ENCODE results near the gene MBP.
A peak's percentile ranks its signal among the peaks of the same experiment; 100 is the strongest.

MBP gene

GRCh38 chr18:77132369-77133050 lies at the start of gene MBP:
Gene MBP (minus strand): TSS chr18:77132783. CDS start chr18:77105261, 27,522 bp downstream.
- Histone ChIP-seq H3K27ac (ENCODE audit: low read length) (peak within 1 kb of the TSS; percentile 84), H3K4me1 (ENCODE audit: control insufficient read depth in 1 of 2, insufficient read depth in 2 of 2, low read length in 2 of 2) (peaks cover 3 to 14% of the 10 kb centered on the region in 2 donors), H3K27me3 (ENCODE audit: low read depth, low read length) (no peaks in the 10 kb centered on the region), H3K4me3 (ENCODE audit: low read depth in 1 of 2, low read length in 2 of 2) (peak within 1 kb of the TSS; percentile 61 to 68), H3K36me3 (ENCODE audit: control insufficient read depth in 1 of 2, insufficient read depth in 2 of 2, low read length in 2 of 2) (no peaks in the 10 kb centered on the region), H3K9me3 (ENCODE audit: control insufficient read depth in 1 of 2, low read length in 2 of 2) (no peaks in the 10 kb centered on the region)

GRCh38 chr18:77181950-77182707 lies 49.5 kb upstream of the MBP start:
- H3K36me3 ChIP-seq (ENCODE audit: control insufficient read depth in 1 of 2, insufficient read depth in 2 of 2, low read length in 2 of 2), result no peaks in the 10 kb centered on the region
- no peak overlapping the region for H3K27ac ChIP-seq (ENCODE audit: low read length)
- no peaks in the 10 kb centered on the region for H3K9me3 ChIP-seq (ENCODE audit: control insufficient read depth in 1 of 2, low read length in 2 of 2)
- H3K4me3 ChIP-seq (ENCODE audit: low read depth in 1 of 2, low read length in 2 of 2), result no peak overlapping the region
- H3K27me3 ChIP-seq (ENCODE audit: low read depth, low read length), result no peaks in the 10 kb centered on the region
- no peaks in the 10 kb centered on the region for H3K4me1 ChIP-seq (ENCODE audit: control insufficient read depth in 1 of 2, insufficient read depth in 2 of 2, low read length in 2 of 2)

- Histone ChIP-seq H3K4me1 (ENCODE audit: control insufficient read depth in 1 of 2, insufficient read depth in 2 of 2, low read length in 2 of 2) (no peaks in the 10 kb centered on the region), H3K9me3 (ENCODE audit: control insufficient read depth in 1 of 2, low read length in 2 of 2) (no peaks in the 10 kb centered on the region), H3K4me3 (ENCODE audit: low read depth in 1 of 2, low read length in 2 of 2) (no peak overlapping the region), H3K36me3 (ENCODE audit: control insufficient read depth in 1 of 2, insufficient read depth in 2 of 2, low read length in 2 of 2) (no peaks in the 10 kb centered on the region), H3K27ac (ENCODE audit: low read length) (no peak overlapping the region), H3K27me3 (ENCODE audit: low read depth, low read length) (no peaks in the 10 kb centered on the region)
Measured at GRCh38 chr18:77178559-77178958, 46.0 kb upstream of the MBP start.

- Histone ChIP-seq H3K4me3 (ENCODE audit: low read depth in 1 of 2, low read length in 2 of 2) (no peak overlapping the region), H3K27me3 (ENCODE audit: low read depth, low read length) (no peaks in the 10 kb centered on the region), H3K36me3 (ENCODE audit: control insufficient read depth in 1 of 2, insufficient read depth in 2 of 2, low read length in 2 of 2) (no peaks in the 10 kb centered on the region), H3K9me3 (ENCODE audit: control insufficient read depth in 1 of 2, low read length in 2 of 2) (no peaks in the 10 kb centered on the region), H3K4me1 (ENCODE audit: control insufficient read depth in 1 of 2, insufficient read depth in 2 of 2, low read length in 2 of 2) (no peaks in the 10 kb centered on the region), H3K27ac (ENCODE audit: low read length) (no peak overlapping the region)
Measured at GRCh38 chr18:77177009-77177408, 44.4 kb upstream of the MBP start.

GRCh38 chr18:77173275-77174030 lies 40.9 kb upstream of the MBP start:
- H3K9me3 ChIP-seq (ENCODE audit: control insufficient read depth in 1 of 2, low read length in 2 of 2), result no peaks in the 10 kb centered on the region
- H3K27ac ChIP-seq (ENCODE audit: low read length), result no peak overlapping the region
- no peaks in the 10 kb centered on the region for H3K36me3 ChIP-seq (ENCODE audit: control insufficient read depth in 1 of 2, insufficient read depth in 2 of 2, low read length in 2 of 2)
- no peak overlapping the region for H3K4me3 ChIP-seq (ENCODE audit: low read depth in 1 of 2, low read length in 2 of 2)
- H3K27me3 ChIP-seq (ENCODE audit: low read depth, low read length), result no peaks in the 10 kb centered on the region
- H3K4me1 ChIP-seq (ENCODE audit: control insufficient read depth in 1 of 2, insufficient read depth in 2 of 2, low read length in 2 of 2), result no peaks in the 10 kb centered on the region

GRCh38 chr18:77170890-77171410 lies 38.4 kb upstream of the MBP start:
- H3K27ac ChIP-seq (ENCODE audit: low read length), result no peak overlapping the region
- no peak overlapping the region for H3K4me3 ChIP-seq (ENCODE audit: low read depth in 1 of 2, low read length in 2 of 2)
- H3K36me3 ChIP-seq (ENCODE audit: control insufficient read depth in 1 of 2, insufficient read depth in 2 of 2, low read length in 2 of 2), result no peaks in the 10 kb centered on the region
- no peaks in the 10 kb centered on the region for H3K27me3 ChIP-seq (ENCODE audit: low read depth, low read length)
- no peaks in the 10 kb centered on the region for H3K9me3 ChIP-seq (ENCODE audit: control insufficient read depth in 1 of 2, low read length in 2 of 2)
- H3K4me1 ChIP-seq (ENCODE audit: control insufficient read depth in 1 of 2, insufficient read depth in 2 of 2, low read length in 2 of 2), result no peaks in the 10 kb centered on the region

GRCh38 chr18:77168811-77169311 lies 36.3 kb upstream of the MBP start:
- Histone ChIP-seq H3K36me3 (ENCODE audit: control insufficient read depth in 1 of 2, insufficient read depth in 2 of 2, low read length in 2 of 2) (no peaks in the 10 kb centered on the region), H3K9me3 (ENCODE audit: control insufficient read depth in 1 of 2, low read length in 2 of 2) (no peaks in the 10 kb centered on the region), H3K4me3 (ENCODE audit: low read depth in 1 of 2, low read length in 2 of 2) (no peak overlapping the region), H3K27me3 (ENCODE audit: low read depth, low read length) (no peaks in the 10 kb centered on the region), H3K27ac (ENCODE audit: low read length) (no peak overlapping the region), H3K4me1 (ENCODE audit: control insufficient read depth in 1 of 2, insufficient read depth in 2 of 2, low read length in 2 of 2) (no peaks in the 10 kb centered on the region)

- Histone ChIP-seq H3K9me3 (ENCODE audit: control insufficient read depth in 1 of 2, low read length in 2 of 2) (no peaks in the 10 kb centered on the region), H3K4me1 (ENCODE audit: control insufficient read depth in 1 of 2, insufficient read depth in 2 of 2, low read length in 2 of 2) (no peaks in the 10 kb centered on the region), H3K36me3 (ENCODE audit: control insufficient read depth in 1 of 2, insufficient read depth in 2 of 2, low read length in 2 of 2) (no peaks in the 10 kb centered on the region), H3K27ac (ENCODE audit: low read length) (no peak overlapping the region), H3K4me3 (ENCODE audit: low read depth in 1 of 2, low read length in 2 of 2) (no peak overlapping the region), H3K27me3 (ENCODE audit: low read depth, low read length) (no peaks in the 10 kb centered on the region)
Measured at GRCh38 chr18:77167251-77167650, 34.7 kb upstream of the MBP start.

- no peaks in the 10 kb centered on the region for H3K36me3 ChIP-seq (ENCODE audit: control insufficient read depth in 1 of 2, insufficient read depth in 2 of 2, low read length in 2 of 2)
- H3K4me3 ChIP-seq (ENCODE audit: low read depth in 1 of 2, low read length in 2 of 2), result no peak overlapping the region
- H3K9me3 ChIP-seq (ENCODE audit: control insufficient read depth in 1 of 2, low read length in 2 of 2), result no peaks in the 10 kb centered on the region
Measured at GRCh38 chr18:77166523-77166922, 33.9 kb upstream of the MBP start.

GRCh38 chr18:77165503-77166188 lies 33.1 kb upstream of the MBP start:
- Histone ChIP-seq H3K4me3 (ENCODE audit: low read depth in 1 of 2, low read length in 2 of 2) (no peak overlapping the region), H3K27me3 (ENCODE audit: low read depth, low read length) (no peaks in the 10 kb centered on the region), H3K36me3 (ENCODE audit: control insufficient read depth in 1 of 2, insufficient read depth in 2 of 2, low read length in 2 of 2) (no peaks in the 10 kb centered on the region), H3K9me3 (ENCODE audit: control insufficient read depth in 1 of 2, low read length in 2 of 2) (no peaks in the 10 kb centered on the region), H3K27ac (ENCODE audit: low read length) (no peak overlapping the region), H3K4me1 (ENCODE audit: control insufficient read depth in 1 of 2, insufficient read depth in 2 of 2, low read length in 2 of 2) (no peaks in the 10 kb centered on the region)

More at GRCh38 chr18:77166523-77166922, 33.9 kb upstream of the MBP start:
- H3K27ac ChIP-seq (ENCODE audit: low read length), result no peak overlapping the region
- no peaks in the 10 kb centered on the region for H3K27me3 ChIP-seq (ENCODE audit: low read depth, low read length)
- no peaks in the 10 kb centered on the region for H3K4me1 ChIP-seq (ENCODE audit: control insufficient read depth in 1 of 2, insufficient read depth in 2 of 2, low read length in 2 of 2)
